Measurements from ENCODE around the gene CASP6.

- TF ChIP-seq POLR2AphosphoS5 (IDR thresholded peaks at IDR 0.05; ENCODE audit: low read depth, low read length) (no peak), SIN3A (IDR thresholded peaks at IDR 0.05; ENCODE audit: borderline replicate concordance, insufficient read depth, low read length) (no peak)
Observed at GRCh38 chr4:109739547-109739946, 36.3 kb upstream of the CASP6 start.

Data from PFSK-1 (cell line).